BE2C (cell line): Measurements from ENCODE around the gene CCT6A. TPM values are rescaled to one million over a fixed set of nuclear protein-coding genes. Genes with fewer than 3 reads are reported as not detected.
"Not testable (repeated sequence)": the region's sequence is repeated elsewhere in the genome, so short reads cannot be mapped to it uniquely, and the experiment has no call there.

Source experiments
- DNase-seq: peaks from one replicate; pipeline ENCODE4 v3.0.0-alpha.2; 2020
- H3K27me3 ChIP-seq: fragments of 250-450 bp; sonication (Bioruptor Pico); 2 replicates; pipeline ENCODE4 v1.5.1; 2020; ENCODE audit warnings: mild to moderate bottlenecking
- H3K36me3 ChIP-seq: fragments of 250-450 bp; sonication (Bioruptor Pico); 2 replicates; pipeline ENCODE4 v1.5.1; 2020; ENCODE audit warnings: mild to moderate bottlenecking
- H3K4me1 ChIP-seq: fragments of 250-450 bp; sonication (Bioruptor Pico); 2 replicates; pipeline ENCODE4 v1.5.1; 2020
- H3K4me3 ChIP-seq: 2 replicates; pipeline ENCODE4 v1.5.1; 2011; ENCODE audit warnings: low read depth, low read length
- H3K9me3 ChIP-seq: fragments of 250-450 bp; sonication (Bioruptor Pico); 2 replicates; pipeline ENCODE4 v1.5.1; 2020
- polyA plus RNA-seq: library from polyadenylated mRNA; unstranded; fragments of >200 nt; gene quantifications from one replicate; pipeline ENCODE4 v1.2.1, GENCODE V29; 2012; ENCODE audit warnings: low read depth, missing spikeins; ENCODE audit not compliant: insufficient read length, insufficient read depth
- TF ChIP-seq, protein P1 (sequence below): IDR thresholded peaks from 2 replicates; pipeline ENCODE4 v1.5.1; 2012; ENCODE audit warnings: mild to moderate bottlenecking, low read depth, low read length

The CCT6A gene, protein sequence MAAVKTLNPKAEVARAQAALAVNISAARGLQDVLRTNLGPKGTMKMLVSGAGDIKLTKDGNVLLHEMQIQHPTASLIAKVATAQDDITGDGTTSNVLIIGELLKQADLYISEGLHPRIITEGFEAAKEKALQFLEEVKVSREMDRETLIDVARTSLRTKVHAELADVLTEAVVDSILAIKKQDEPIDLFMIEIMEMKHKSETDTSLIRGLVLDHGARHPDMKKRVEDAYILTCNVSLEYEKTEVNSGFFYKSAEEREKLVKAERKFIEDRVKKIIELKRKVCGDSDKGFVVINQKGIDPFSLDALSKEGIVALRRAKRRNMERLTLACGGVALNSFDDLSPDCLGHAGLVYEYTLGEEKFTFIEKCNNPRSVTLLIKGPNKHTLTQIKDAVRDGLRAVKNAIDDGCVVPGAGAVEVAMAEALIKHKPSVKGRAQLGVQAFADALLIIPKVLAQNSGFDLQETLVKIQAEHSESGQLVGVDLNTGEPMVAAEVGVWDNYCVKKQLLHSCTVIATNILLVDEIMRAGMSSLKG
- polyA plus RNA-seq, result 311 TPM

DNA sequence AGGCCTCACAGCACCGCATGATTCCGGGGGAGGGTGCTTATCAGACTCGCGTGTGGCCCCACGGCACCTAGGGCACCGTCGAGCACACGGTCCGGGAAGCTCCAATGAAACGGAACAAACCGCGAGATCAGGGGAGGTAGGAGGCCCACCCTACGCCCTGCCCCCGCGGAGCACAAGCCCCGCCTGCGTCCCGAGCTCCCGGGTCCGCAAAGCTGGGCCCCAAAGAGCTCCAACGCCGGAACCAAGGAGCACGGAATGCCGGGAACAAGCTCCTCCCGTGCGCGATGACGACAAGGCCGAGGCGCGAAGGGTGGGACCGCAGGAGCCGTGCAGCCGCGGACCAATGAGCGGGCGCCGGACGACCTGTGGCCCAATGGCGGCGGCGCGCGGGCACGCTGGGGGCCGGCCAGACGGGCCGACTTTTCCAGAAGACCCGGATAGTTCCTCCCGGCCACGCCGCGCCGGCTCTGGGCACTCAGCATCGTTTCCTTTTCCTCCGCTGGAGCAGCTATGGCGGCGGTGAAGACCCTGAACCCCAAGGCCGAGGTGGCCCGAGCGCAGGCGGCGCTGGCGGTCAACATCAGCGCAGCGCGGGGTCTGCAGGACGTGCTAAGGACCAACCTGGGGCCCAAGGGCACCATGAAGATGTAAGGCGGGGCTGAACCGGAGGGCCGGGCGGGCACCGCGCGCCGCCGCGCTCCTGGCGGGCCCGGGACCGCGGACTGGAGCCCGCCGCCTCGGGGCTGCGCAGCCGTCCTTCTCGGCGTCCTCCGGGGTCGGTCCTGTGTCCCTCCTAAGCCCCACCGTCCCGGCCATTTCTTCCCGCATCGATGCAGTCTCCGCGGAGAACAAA lies at the start of gene CCT6A, which contains the start of gene PSPH:
Gene CCT6A (plus strand): TSS at position 427 of the 853 bp plus-strand sequence. CDS start 84 bp downstream, at position 511.
Gene PSPH (minus strand): TSS at position 106 of the 853 bp plus-strand sequence. CDS start 30,232 bp downstream, outside the sequence.
- Histone ChIP-seq H3K27me3 (no peaks in the 10 kb centered on the region), H3K4me3 (peak within 1 kb of the TSS; percentile 89), H3K9me3 (no peaks in the 10 kb centered on the region), H3K4me1 (no peaks in the 10 kb centered on the region), H3K36me3 (peaks cover 45% of the 10 kb centered on the region)
- peak; percentile 98 for DNase-seq
- TF ChIP-seq, protein P1, sequence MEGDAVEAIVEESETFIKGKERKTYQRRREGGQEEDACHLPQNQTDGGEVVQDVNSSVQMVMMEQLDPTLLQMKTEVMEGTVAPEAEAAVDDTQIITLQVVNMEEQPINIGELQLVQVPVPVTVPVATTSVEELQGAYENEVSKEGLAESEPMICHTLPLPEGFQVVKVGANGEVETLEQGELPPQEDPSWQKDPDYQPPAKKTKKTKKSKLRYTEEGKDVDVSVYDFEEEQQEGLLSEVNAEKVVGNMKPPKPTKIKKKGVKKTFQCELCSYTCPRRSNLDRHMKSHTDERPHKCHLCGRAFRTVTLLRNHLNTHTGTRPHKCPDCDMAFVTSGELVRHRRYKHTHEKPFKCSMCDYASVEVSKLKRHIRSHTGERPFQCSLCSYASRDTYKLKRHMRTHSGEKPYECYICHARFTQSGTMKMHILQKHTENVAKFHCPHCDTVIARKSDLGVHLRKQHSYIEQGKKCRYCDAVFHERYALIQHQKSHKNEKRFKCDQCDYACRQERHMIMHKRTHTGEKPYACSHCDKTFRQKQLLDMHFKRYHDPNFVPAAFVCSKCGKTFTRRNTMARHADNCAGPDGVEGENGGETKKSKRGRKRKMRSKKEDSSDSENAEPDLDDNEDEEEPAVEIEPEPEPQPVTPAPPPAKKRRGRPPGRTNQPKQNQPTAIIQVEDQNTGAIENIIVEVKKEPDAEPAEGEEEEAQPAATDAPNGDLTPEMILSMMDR, result no peak

GRCh38 chr7:56003749-56004148 lies 47.8 kb upstream of the CCT6A start:
- 0 out of 2 replicates have a peak, but pooled peaks cover 3% of the 10 kb centered on the region for H3K36me3 ChIP-seq
- no peaks in the 10 kb centered on the region for H3K27me3 ChIP-seq
- H3K9me3 ChIP-seq, result no peaks in the 10 kb centered on the region
- no peaks in the 10 kb centered on the region for H3K4me1 ChIP-seq
- no peak overlapping the region for H3K4me3 ChIP-seq
- TF ChIP-seq, protein P1, result no peak
- DNase-seq, result no peak

- TF ChIP-seq, protein P1, result no peak
- H3K27me3 ChIP-seq, result no peaks in the 10 kb centered on the region
- H3K4me1 ChIP-seq, result no peaks in the 10 kb centered on the region
- no peak for DNase-seq
- H3K4me3 ChIP-seq, result no peak overlapping the region
- peaks cover 4% of the 10 kb centered on the region; the same call in 1 of the 2 replicates for H3K36me3 ChIP-seq
- H3K9me3 ChIP-seq, result no peaks in the 10 kb centered on the region
Measured at GRCh38 chr7:56007167-56007652, 44.4 kb upstream of the CCT6A start.

DNA sequence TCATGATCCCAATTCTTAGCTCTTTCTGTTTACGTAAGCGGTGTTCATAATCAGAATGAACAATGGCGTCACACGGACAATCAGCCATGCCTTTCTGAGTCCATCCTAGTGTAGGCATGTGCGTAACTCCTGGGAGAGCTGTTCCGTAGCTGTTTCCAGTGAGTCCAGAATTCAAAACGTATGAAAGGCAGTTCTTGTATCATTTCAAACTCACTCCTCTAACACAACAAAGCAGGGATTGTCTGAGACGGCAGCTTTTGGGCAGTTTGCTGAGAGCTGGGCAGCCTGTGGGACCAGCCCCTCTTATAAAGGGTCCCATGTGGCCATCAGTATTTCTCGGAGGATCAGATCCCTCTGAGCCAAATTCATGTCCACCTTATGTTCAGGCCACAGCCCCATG lies 43.7 kb upstream of the CCT6A start:
- DNase-seq, result no peak
- TF ChIP-seq, protein P1, result no peak
- H3K4me1 ChIP-seq, result no peaks in the 10 kb centered on the region

DNA sequence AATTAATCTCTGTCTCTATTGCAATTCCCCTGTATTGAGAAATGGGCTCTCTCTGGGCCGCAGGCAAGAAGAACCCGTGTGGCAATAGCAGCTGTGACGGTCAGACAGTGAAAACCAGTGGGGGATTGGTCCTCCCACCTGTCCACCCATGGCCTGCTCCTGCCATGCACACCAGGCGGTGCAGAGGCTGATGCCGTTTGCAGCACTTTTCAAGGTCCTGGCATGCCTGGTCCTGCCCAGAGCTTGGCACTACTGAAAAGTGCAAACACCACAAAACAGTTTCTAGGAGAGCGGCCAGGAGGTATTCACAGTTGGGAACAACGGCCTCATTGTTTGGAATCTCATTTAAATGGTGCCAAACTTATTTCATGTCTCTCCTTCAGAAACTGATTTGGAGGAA lies 41.9 kb upstream of the CCT6A start:
- Histone ChIP-seq H3K36me3 (peaks cover 14% of the 10 kb centered on the region), H3K9me3 (no peaks in the 10 kb centered on the region), H3K27me3 (no peaks in the 10 kb centered on the region), H3K4me1 (no peaks in the 10 kb centered on the region), H3K4me3 (no peak overlapping the region)
- TF ChIP-seq, protein P1, result no peak
- DNase-seq, result no peak

More for the DNA sequence above, 43.7 kb upstream of the CCT6A start:
- H3K27me3 ChIP-seq, result no peaks in the 10 kb centered on the region
- H3K36me3 ChIP-seq, result peaks cover 4% of the 10 kb centered on the region; the same call in 1 of the 2 replicates
- H3K9me3 ChIP-seq, result no peaks in the 10 kb centered on the region
- H3K4me3 ChIP-seq, result no peak overlapping the region

GRCh38 chr7:56017015-56017414 lies 34.5 kb upstream of the CCT6A start:
- not testable (repeated sequence) for H3K9me3 ChIP-seq, H3K4me3 ChIP-seq, H3K27me3 ChIP-seq, H3K4me1 ChIP-seq, DNase-seq
- H3K36me3 ChIP-seq, result peaks cover 18% of the 10 kb centered on the region
